Activated T-helper 2 cell treated with anti-CD3 and anti-CD28 coated beads, Interferon-gamma antibody, Interleukin-2, Interleukin-4, amounts not matched to agents 10 μg/mL and 5 μg/mL and 100 μg/mL, durations not matched to agents 14 hours and 24 hours and 36 hours (primary cell): ENCODE results near the gene BPTF. TPM values are rescaled to one million over a fixed set of nuclear protein-coding genes. Genes with fewer than 3 reads are reported as not detected.
"Not testable (repeated sequence)": the region's sequence is repeated elsewhere in the genome, so short reads cannot be mapped to it uniquely, and the experiment has no call there.

Source experiments
- DNase-seq: peaks from one replicate; pipeline ENCODE4 v3.0.0; 2021; ENCODE audit warnings: low spot score
- H3K27ac Mint-ChIP-seq: one replicate; pipeline ENCODE4 v1.8.0; 2021; ENCODE audit warnings: mixed read lengths
- H3K27me3 Mint-ChIP-seq: one replicate; pipeline ENCODE4 v1.8.0; 2021; ENCODE audit warnings: low read depth, mixed read lengths
- H3K36me3 Mint-ChIP-seq: one replicate; pipeline ENCODE4 v1.8.0; 2021; ENCODE audit warnings: low read depth, mixed read lengths
- H3K4me1 Mint-ChIP-seq: one replicate; pipeline ENCODE4 v1.8.0; 2021; ENCODE audit warnings: low read depth, mixed read lengths
- H3K4me3 Mint-ChIP-seq: one replicate; pipeline ENCODE4 v1.8.0; 2021; ENCODE audit warnings: low read depth, mild to moderate bottlenecking, moderate library complexity, mixed read lengths
- H3K9me3 Mint-ChIP-seq: one replicate; pipeline ENCODE4 v1.8.0; 2021; ENCODE audit warnings: mixed read lengths
- intact Hi-C: fragments of 100-400 bp; cut with micrococcal nuclease; formaldehyde crosslinking; loops from one replicate; pipeline ENCODE4 v1.15.1; 2023
- total RNA-seq: library from RNA; stranded (reverse); gene quantifications from 2 replicates; pipeline ENCODE4 v1.2.3, GENCODE V29; 2022

BPTF gene
- total RNA-seq, 1 donor from 2014 or later, result 91.2 TPM

GRCh38 chr17:67842648-67843047 lies 17.3 kb downstream of the BPTF start:
- Mint-ChIP-seq H3K36me3 (peaks cover 6% of the 10 kb centered on the region), H3K27me3 (no peaks in the 10 kb centered on the region), H3K4me3 (no peak overlapping the region), H3K4me1 (peaks cover 10% of the 10 kb centered on the region), H3K27ac (no peak overlapping the region), H3K9me3 (no peaks in the 10 kb centered on the region)
- DNase-seq, result no peak
- intact Hi-C loops, result no loop called here

GRCh38 chr17:67845374-67845773 lies 20.1 kb downstream of the BPTF start:
- no peak for DNase-seq
- intact Hi-C loops, result no loop called here
- Mint-ChIP-seq H3K4me1 (peaks cover 18% of the 10 kb centered on the region), H3K36me3 (peaks cover 16% of the 10 kb centered on the region), H3K27me3 (no peaks in the 10 kb centered on the region), H3K9me3 (no peaks in the 10 kb centered on the region), H3K4me3 (no peak overlapping the region), H3K27ac (no peak overlapping the region)

GRCh38 chr17:67848189-67848588 lies 22.9 kb downstream of the BPTF start:
- H3K27ac Mint-ChIP-seq, H3K27me3 Mint-ChIP-seq, DNase-seq, H3K9me3 Mint-ChIP-seq, intact Hi-C loops, H3K4me3 Mint-ChIP-seq: not testable (repeated sequence)
- H3K4me1 Mint-ChIP-seq, result peaks cover 21% of the 10 kb centered on the region
- peaks cover 20% of the 10 kb centered on the region for H3K36me3 Mint-ChIP-seq

GRCh38 chr17:67848846-67849245 lies 23.5 kb downstream of the BPTF start:
- Mint-ChIP-seq H3K4me1 (peaks cover 21% of the 10 kb centered on the region), H3K36me3 (peaks cover 23% of the 10 kb centered on the region), H3K27ac (peak overlapping the region; percentile 14)
- H3K4me3 Mint-ChIP-seq, intact Hi-C loops, H3K9me3 Mint-ChIP-seq, H3K27me3 Mint-ChIP-seq, DNase-seq: not testable (repeated sequence)

- no peaks in the 10 kb centered on the region for H3K9me3 Mint-ChIP-seq
- peaks cover 36% of the 10 kb centered on the region for H3K4me1 Mint-ChIP-seq
- DNase-seq, result no peak
- intact Hi-C loops, result no loop called here
- H3K4me3 Mint-ChIP-seq, result no peak overlapping the region
- no peaks in the 10 kb centered on the region for H3K27me3 Mint-ChIP-seq
- no peak overlapping the region for H3K27ac Mint-ChIP-seq
- peaks cover 42% of the 10 kb centered on the region for H3K36me3 Mint-ChIP-seq
Measured at GRCh38 chr17:67850991-67851631, 25.8 kb downstream of the BPTF start.

GRCh38 chr17:67853703-67854102 lies 28.4 kb downstream of the BPTF start:
- DNase-seq, result no peak
- Mint-ChIP-seq H3K27me3 (no peaks in the 10 kb centered on the region), H3K4me1 (peaks cover 44% of the 10 kb centered on the region), H3K27ac (no peak overlapping the region), H3K36me3 (peaks cover 50% of the 10 kb centered on the region), H3K9me3 (no peaks in the 10 kb centered on the region), H3K4me3 (no peak overlapping the region)
- intact Hi-C loops, result no loop called here

GRCh38 chr17:67854378-67854777 lies 29.1 kb downstream of the BPTF start:
- H3K4me3 Mint-ChIP-seq, result no peak overlapping the region
- no peak for DNase-seq
- no peaks in the 10 kb centered on the region for H3K9me3 Mint-ChIP-seq
- intact Hi-C loops, result no loop called here
- peak overlapping the region; percentile 55 for H3K27ac Mint-ChIP-seq
- peaks cover 42% of the 10 kb centered on the region for H3K4me1 Mint-ChIP-seq
- peaks cover 44% of the 10 kb centered on the region for H3K36me3 Mint-ChIP-seq
- no peaks in the 10 kb centered on the region for H3K27me3 Mint-ChIP-seq

GRCh38 chr17:67855504-67856324 lies 30.4 kb downstream of the BPTF start:
- Mint-ChIP-seq H3K4me3 (peak overlapping the region; percentile 71), H3K27me3 (no peaks in the 10 kb centered on the region), H3K27ac (peak overlapping the region; percentile 70), H3K36me3 (peaks cover 37% of the 10 kb centered on the region), H3K9me3 (no peaks in the 10 kb centered on the region), H3K4me1 (peaks cover 46% of the 10 kb centered on the region)
- DNase-seq, result no peak
- intact Hi-C loops, result no loop called here

- H3K27me3 Mint-ChIP-seq, H3K9me3 Mint-ChIP-seq, intact Hi-C loops, DNase-seq: not testable (repeated sequence)
- H3K4me1 Mint-ChIP-seq, result peaks cover 44% of the 10 kb centered on the region
- peak overlapping the region; percentile 70 for H3K27ac Mint-ChIP-seq
- H3K36me3 Mint-ChIP-seq, result peaks cover 41% of the 10 kb centered on the region
- H3K4me3 Mint-ChIP-seq, result peak overlapping the region; percentile 71
Measured at GRCh38 chr17:67856402-67856801, 31.1 kb downstream of the BPTF start.

GRCh38 chr17:67862614-67863217 lies 37.4 kb downstream of the BPTF start:
- Mint-ChIP-seq H3K9me3 (no peaks in the 10 kb centered on the region), H3K4me1 (peaks cover 47% of the 10 kb centered on the region), H3K27ac (peak overlapping the region; percentile 76), H3K27me3 (no peaks in the 10 kb centered on the region), H3K4me3 (no peak overlapping the region), H3K36me3 (peaks cover 31% of the 10 kb centered on the region)
- intact Hi-C loops, result loop anchor here (2.0 kb wide), 1 partner anchor 30 kb away; no protein-coding TSS in a partner anchor
- DNase-seq, result no peak

GRCh38 chr17:67863624-67864247 lies 38.4 kb downstream of the BPTF start:
- H3K9me3 Mint-ChIP-seq, result no peaks in the 10 kb centered on the region
- no peak overlapping the region for H3K4me3 Mint-ChIP-seq
- intact Hi-C loops, result loop anchor here (2.0 kb wide), 1 partner anchor 31 kb away; no protein-coding TSS in a partner anchor
- H3K36me3 Mint-ChIP-seq, result peaks cover 30% of the 10 kb centered on the region
- peak overlapping the region; percentile 94 for H3K27ac Mint-ChIP-seq
- peaks cover 45% of the 10 kb centered on the region for H3K4me1 Mint-ChIP-seq
- no peak for DNase-seq
- H3K27me3 Mint-ChIP-seq, result no peaks in the 10 kb centered on the region

- no peaks in the 10 kb centered on the region for H3K27me3 Mint-ChIP-seq
- no peak for DNase-seq
- peaks cover 40% of the 10 kb centered on the region for H3K36me3 Mint-ChIP-seq
- intact Hi-C loops, result no loop called here
- no peak overlapping the region for H3K4me3 Mint-ChIP-seq
- no peaks in the 10 kb centered on the region for H3K9me3 Mint-ChIP-seq
- H3K27ac Mint-ChIP-seq, result no peak overlapping the region
- peaks cover 38% of the 10 kb centered on the region for H3K4me1 Mint-ChIP-seq
Measured at GRCh38 chr17:67865438-67865837, 40.1 kb downstream of the BPTF start.
